Stomach (tissue), 4 donors: ENCODE measurements around the gene GNRHR.

Source experiments
- CTCF ChIP-seq, 7 experiments: fragments of 450-650 bp in 4 of 7; fragments of 200-600 bp in 3 of 7; sonication (generic) in 3 of 7; IDR thresholded peaks; one replicate each; pipeline ENCODE4 v1.5.1; 2016 to 2019; ENCODE audit warnings: antibody characterized with exemption in 7 of 7, control low read depth in 2 of 7, mild to moderate bottlenecking in 1 of 7
- EP300 ChIP-seq: sonication (generic); formaldehyde crosslinking; IDR thresholded peaks from one replicate; pipeline ENCODE4 v1.6.1; 2017; ENCODE audit warnings: antibody characterized with exemption
- POLR2AphosphoS5 ChIP-seq, 3 donors: sonication (generic); formaldehyde crosslinking; IDR thresholded peaks; one replicate each; pipeline ENCODE4 v1.6.1; 2016; ENCODE audit warnings: antibody characterized with exemption in 3 of 3

- TF ChIP-seq CTCF (IDR thresholded peaks at IDR 0.05) = no peak
- no peak for TF ChIP-seq EP300
- no peak for TF ChIP-seq POLR2AphosphoS5 (IDR thresholded peaks at IDR 0.05)
Observed at GRCh38 chr4:67796810-67797209, 42.6 kb upstream of the GNRHR start.
